A673 (cell line): ENCODE data around the gene TGFBR1. TPM values are rescaled to one million over a fixed set of nuclear protein-coding genes. Genes with fewer than 3 reads are reported as not detected.

Experiments used
- BruUV-seq: library from RNA; stranded (reverse); fragments of 400-500 nt; replicated peaks from 2 replicates; lab custom pipeline; 2021; lab: Mats Ljungman, UMichigan
- CTCF ChIA-PET: fragments of 300-600 bp; sonication (Branson Sonifier 250); formaldehyde crosslinking; loops from one replicate; lab custom pipeline; 2022; ENCODE audit warnings: antibody characterized with exemption; lab: Charles Lee
- POLR2A ChIA-PET: fragments of 300-600 bp; sonication (Branson Sonifier 250); formaldehyde crosslinking; loops from one replicate; lab custom pipeline; 2022; ENCODE audit warnings: antibody characterized with exemption; ENCODE audit not compliant: low non-redundant PET; lab: Charles Lee
- DNase-seq: peaks from one replicate; pipeline ENCODE4 v3.0.0-alpha.2; 2015; ENCODE audit warnings: low spot score
- H3K27ac ChIP-seq: fragments of 200-600 bp; sonication (generic); 2 replicates; pipeline ENCODE4 v1.5.1; 2016; ENCODE audit warnings: mixed run types, low read depth, mild to moderate bottlenecking, mixed read lengths, antibody characterized with exemption, low read length; ENCODE audit not compliant: poor library complexity, severe bottlenecking
- H3K27me3 ChIP-seq: fragments of 200-600 bp; sonication (generic); replicated peaks from 2 replicates; pipeline ENCODE4 v1.6.1; 2017; ENCODE audit warnings: mixed run types, low read depth, mild to moderate bottlenecking, mixed read lengths, antibody characterized with exemption, low read length; ENCODE audit not compliant: insufficient read depth, poor library complexity
- H3K36me3 ChIP-seq: fragments of 200-600 bp; sonication (generic); 2 replicates; pipeline ENCODE4 v1.6.1; 2016; ENCODE audit warnings: mixed run types, mild to moderate bottlenecking, mixed read lengths, antibody characterized with exemption, low read length; ENCODE audit not compliant: insufficient read depth, poor library complexity, severe bottlenecking
- H3K4me1 ChIP-seq: fragments of 200-600 bp; sonication (generic); 2 replicates; pipeline ENCODE4 v1.6.1; 2017; ENCODE audit warnings: mixed run types, mild to moderate bottlenecking, mixed read lengths, antibody characterized with exemption, low read length; ENCODE audit not compliant: insufficient read depth, poor library complexity, severe bottlenecking
- H3K4me3 ChIP-seq: fragments of 200-600 bp; sonication (generic); 2 replicates; pipeline ENCODE4 v1.5.1; 2016; ENCODE audit warnings: low read depth, mixed run types, mild to moderate bottlenecking, mixed read lengths, low read length; ENCODE audit not compliant: poor library complexity, severe bottlenecking
- H3K9me3 ChIP-seq: fragments of 200-600 bp; sonication (generic); 2 replicates; pipeline ENCODE4 v1.6.1; 2016; ENCODE audit warnings: mixed run types, low read depth, mild to moderate bottlenecking, mixed read lengths, antibody characterized with exemption, low read length; ENCODE audit not compliant: poor library complexity, severe bottlenecking
- CTCF ChIP-seq: fragments of 300-800, 200-600 bp; sonication (generic); conservative IDR thresholded peaks from 2 replicates; pipeline ENCODE4 v1.5.1; 2017; ENCODE audit warnings: low read depth, mild to moderate bottlenecking, antibody characterized with exemption, low read length, moderate library complexity, mixed read lengths
- EZH2 ChIP-seq: fragments of 200-600 bp; sonication (generic); IDR thresholded peaks from 2 replicates; pipeline ENCODE4 v1.6.1; 2017; ENCODE audit warnings: borderline replicate concordance, low read depth, mild to moderate bottlenecking, mixed read lengths, antibody characterized with exemption, low read length; ENCODE audit not compliant: poor library complexity, severe bottlenecking
- intact Hi-C: fragments of 100-400 bp; cut with micrococcal nuclease; formaldehyde crosslinking; loops from one replicate; pipeline ENCODE4 v1.10.0; 2022; ENCODE audit not compliant: unreplicated experiment
- total RNA-seq: library from RNA; stranded (reverse); gene quantifications from 2 replicates; pipeline ENCODE4 v1.2.3, GENCODE V29; 2021

Gene TGFBR1
- total RNA-seq, 1 experiment from 2014 or later, result 3.5 TPM

- no peaks in the 10 kb centered on the region for H3K27me3 ChIP-seq
- no peak overlapping the region for H3K27ac ChIP-seq
- ChIA-PET CTCF (interaction anchor here (0.6 kb wide), 2 partner anchors 13 to 502 kb away, joined by 3 to 7 read pairs; no protein-coding TSS in a partner anchor), POLR2A (no interaction called here)
- H3K36me3 ChIP-seq, result no peaks in the 10 kb centered on the region
- intact Hi-C loops, result loop anchor here (1.0 to 10.0 kb wide), 7 partner anchors 47 to 1139 kb away; partner anchors contain the start of gene NR4A3
- BruUV-seq, result no TSS peak
- H3K4me3 ChIP-seq, result no peak overlapping the region
- H3K9me3 ChIP-seq, result no peaks in the 10 kb centered on the region
- no peak for DNase-seq
- peaks cover 15% of the 10 kb centered on the region for H3K4me1 ChIP-seq
- TF ChIP-seq CTCF (no peak), EZH2 (no peak)
Observed at GRCh38 chr9:99184110-99184474, 79.2 kb downstream of the TGFBR1 start.

- TF ChIP-seq CTCF, result peak; percentile 94
- TF ChIP-seq EZH2, result no peak
- Histone ChIP-seq H3K9me3 (no peaks in the 10 kb centered on the region), H3K4me3 (no peak overlapping the region), H3K36me3 (no peaks in the 10 kb centered on the region), H3K27ac (no peak overlapping the region), H3K4me1 (peaks cover 15% of the 10 kb centered on the region), H3K27me3 (no peaks in the 10 kb centered on the region)
- DNase-seq, result peak; percentile 95
- CTCF ChIA-PET, result interaction anchor here (0.6 to 1.1 kb wide), 4 partner anchors 14 to 1418 kb away, joined by 3 to 12 read pairs (median 3); no protein-coding TSS in a partner anchor
- no TSS peak for BruUV-seq
- intact Hi-C loops, result loop anchor here (1.0 to 10.0 kb wide), 9 partner anchors 47 to 1413 kb away; partner anchors contain the start of gene NR4A3
- POLR2A ChIA-PET, result no interaction called here
Observed at GRCh38 chr9:99184475-99185347, 79.8 kb downstream of the TGFBR1 start.

- no peak for DNase-seq
- no peak overlapping the region for H3K4me3 ChIP-seq
- H3K27ac ChIP-seq, result no peak overlapping the region
- peaks cover 15% of the 10 kb centered on the region for H3K4me1 ChIP-seq
- ChIA-PET CTCF (interaction anchor here (0.6 to 1.1 kb wide), 3 partner anchors 81 to 1417 kb away, joined by 3 to 12 read pairs (median 3); no protein-coding TSS in a partner anchor), POLR2A (no interaction called here)
- H3K9me3 ChIP-seq, result no peaks in the 10 kb centered on the region
- H3K27me3 ChIP-seq, result no peaks in the 10 kb centered on the region
- intact Hi-C loops, result loop anchor here (2.0 to 10.0 kb wide), 7 partner anchors 80 to 1412 kb away; partner anchors contain the start of gene NR4A3
- BruUV-seq, result no TSS peak
- H3K36me3 ChIP-seq, result no peaks in the 10 kb centered on the region
- no peak for TF ChIP-seq CTCF
- no peak for TF ChIP-seq EZH2
Observed at GRCh38 chr9:99185348-99185632, 80.4 kb downstream of the TGFBR1 start.
